ENCODE results near the gene TNFRSF13B.
"Not testable (repeated sequence)": the region's sequence is repeated elsewhere in the genome, so short reads cannot be mapped to it uniquely, and the experiment has no call there.

DNA sequence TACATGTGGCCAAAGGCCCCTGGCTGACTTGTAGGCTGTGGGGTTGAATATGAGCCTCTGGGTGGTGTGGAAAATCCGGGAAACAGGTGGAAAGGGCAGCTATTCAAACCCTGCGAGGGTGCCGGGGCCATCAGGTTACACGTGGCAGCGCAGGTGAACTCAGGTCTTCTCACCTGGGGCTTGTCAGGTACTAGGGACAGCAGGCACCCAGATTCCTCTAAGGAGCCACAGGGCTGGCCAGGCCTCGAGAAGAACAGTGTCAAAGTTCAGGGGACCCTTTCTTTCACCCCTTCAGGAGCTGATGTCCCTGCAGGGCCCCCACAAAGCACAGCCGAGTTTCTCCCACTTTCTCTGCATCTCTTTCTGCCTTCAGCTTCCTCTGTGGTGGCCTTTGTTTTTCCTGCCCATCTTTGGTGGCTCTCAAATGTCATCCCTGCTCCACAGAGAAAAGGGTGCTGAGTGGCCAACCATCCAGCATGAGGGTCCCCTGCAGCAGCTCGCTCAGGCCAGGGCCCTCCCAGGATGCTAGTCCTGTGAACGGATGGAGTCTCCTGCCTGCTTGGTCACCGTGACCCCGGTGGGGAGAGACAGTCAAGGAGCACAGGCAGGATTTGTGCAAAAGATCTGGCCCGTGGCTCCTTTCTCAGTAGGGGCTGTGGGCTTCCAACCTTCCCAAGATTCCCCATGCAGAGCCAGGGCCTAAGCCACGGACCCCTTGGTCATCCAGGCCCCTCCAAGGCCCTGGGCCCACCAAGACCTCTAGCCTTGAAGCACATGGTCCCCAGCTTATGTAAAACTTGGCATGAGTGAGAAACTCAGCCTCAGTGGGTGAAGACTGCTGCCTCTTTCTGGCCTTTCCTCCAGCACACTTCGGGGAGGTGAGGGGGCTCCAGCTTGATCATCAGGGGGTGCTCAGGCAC is 42.2 kb upstream of the TNFRSF13B start:
- TF ChIP-seq, protein P1, sequence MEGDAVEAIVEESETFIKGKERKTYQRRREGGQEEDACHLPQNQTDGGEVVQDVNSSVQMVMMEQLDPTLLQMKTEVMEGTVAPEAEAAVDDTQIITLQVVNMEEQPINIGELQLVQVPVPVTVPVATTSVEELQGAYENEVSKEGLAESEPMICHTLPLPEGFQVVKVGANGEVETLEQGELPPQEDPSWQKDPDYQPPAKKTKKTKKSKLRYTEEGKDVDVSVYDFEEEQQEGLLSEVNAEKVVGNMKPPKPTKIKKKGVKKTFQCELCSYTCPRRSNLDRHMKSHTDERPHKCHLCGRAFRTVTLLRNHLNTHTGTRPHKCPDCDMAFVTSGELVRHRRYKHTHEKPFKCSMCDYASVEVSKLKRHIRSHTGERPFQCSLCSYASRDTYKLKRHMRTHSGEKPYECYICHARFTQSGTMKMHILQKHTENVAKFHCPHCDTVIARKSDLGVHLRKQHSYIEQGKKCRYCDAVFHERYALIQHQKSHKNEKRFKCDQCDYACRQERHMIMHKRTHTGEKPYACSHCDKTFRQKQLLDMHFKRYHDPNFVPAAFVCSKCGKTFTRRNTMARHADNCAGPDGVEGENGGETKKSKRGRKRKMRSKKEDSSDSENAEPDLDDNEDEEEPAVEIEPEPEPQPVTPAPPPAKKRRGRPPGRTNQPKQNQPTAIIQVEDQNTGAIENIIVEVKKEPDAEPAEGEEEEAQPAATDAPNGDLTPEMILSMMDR (IDR thresholded peaks at IDR 0.05; ENCODE audit: low read depth, low read length): not testable (repeated sequence)
- not testable (repeated sequence) for TF ChIP-seq EZH2phosphoT487 (IDR thresholded peaks at IDR 0.05; ENCODE audit: low read depth)

All from OCI-LY3 (cell line).